C1 segment of cervical spinal cord (tissue), 14 donors: ENCODE measurements around the gene SRC.

Experiments
- DNase-seq, 14 donors: peaks; one replicate each; lab custom pipeline; 2025; lab: John Stamatoyannopoulos, UW

The SRC gene

GRCh38 chr20:37394543-37395409 is 48.8 kb downstream of the SRC start:
- DNase-seq: no peak

GRCh38 chr20:37395410-37395797 is 49.5 kb downstream of the SRC start:
- DNase-seq: no peak

- DNase-seq: no peak
Observed at GRCh38 chr20:37395921-37396415, 50.0 kb downstream of the SRC start.

- no peak for DNase-seq
Observed at GRCh38 chr20:37396416-37397075, 50.6 kb downstream of the SRC start.

GRCh38 chr20:37397076-37397953 is 51.4 kb downstream of the SRC start:
- no peak for DNase-seq

DNA sequence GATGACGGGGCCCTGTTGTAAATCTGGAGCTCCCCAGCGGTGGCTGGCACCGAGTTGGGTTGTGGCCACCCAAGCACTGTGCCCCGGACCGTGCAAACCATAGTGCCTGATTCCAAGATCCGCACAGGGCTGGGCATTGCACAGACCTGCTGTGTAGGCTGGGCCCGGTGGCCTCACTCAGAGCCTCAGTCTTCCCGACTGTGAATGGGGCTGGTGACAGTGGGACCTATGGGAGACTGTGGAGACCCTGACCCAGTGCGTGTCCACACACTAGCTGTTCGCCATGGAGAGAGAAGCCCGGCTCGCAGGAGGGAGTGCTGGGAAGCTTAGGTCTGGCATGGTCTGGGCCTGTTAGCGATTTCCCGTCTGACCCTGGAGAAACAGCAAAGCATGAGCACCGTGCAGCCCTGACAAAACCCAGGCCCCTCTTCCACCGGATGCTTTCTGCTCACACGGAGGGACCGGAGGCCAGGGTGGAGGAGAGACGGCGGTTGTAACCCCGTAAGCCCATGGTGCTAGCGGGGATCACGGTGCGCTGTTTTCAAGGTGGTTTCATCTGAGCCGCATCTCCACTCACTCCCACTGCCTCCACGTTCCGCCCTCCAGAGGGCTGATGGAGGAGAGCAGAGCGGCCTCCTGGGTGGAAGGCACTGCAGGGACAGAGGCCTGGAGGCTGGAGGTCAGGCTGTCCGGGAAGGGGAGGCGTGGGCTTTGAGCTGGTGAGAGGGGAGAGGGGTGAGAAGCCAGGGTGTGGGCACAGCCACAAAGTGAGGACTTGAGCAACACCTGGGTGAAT is 52.2 kb downstream of the SRC start:
- DNase-seq: no peak

DNA sequence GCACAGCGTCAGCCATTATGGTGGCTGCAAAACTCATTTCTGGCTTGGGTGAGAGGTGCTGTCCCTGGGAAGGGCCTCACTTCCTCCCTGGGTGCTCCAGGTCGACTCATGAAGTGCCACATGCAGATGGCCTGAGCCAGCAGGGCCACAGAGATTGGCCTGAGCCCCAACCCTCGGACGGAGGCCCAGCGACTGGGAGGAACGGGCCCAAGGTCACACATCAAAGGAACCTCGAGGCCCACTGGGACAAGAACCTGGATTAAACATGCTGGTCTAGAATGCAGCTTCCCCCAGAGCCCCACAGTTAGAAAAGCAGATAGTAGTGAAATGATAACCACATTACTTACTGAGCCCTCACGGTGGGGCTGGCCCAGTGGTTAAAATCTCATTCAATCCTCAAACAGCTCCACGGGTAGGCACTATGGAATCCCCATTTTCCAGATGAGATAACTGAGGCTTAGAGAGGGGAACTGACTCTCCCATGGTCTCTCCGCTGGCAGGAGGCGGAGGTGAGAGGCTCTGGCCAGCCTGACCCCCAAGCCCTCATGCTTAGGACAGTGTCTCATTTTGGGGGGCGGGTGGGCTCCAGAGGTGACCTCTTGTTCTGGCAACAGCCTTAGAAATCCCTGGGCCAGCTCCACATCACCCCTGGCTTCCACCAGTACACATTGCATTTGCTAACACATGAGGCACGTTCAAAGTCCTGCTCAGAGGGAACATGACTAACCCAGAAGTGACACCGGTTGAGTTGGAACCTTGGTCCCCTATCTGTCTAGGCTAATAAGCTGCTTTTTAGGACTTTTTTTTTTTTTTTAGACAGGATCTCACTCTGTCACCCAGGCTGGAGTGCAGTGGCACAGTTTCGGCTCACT is 53.0 kb downstream of the SRC start:
- no peak for DNase-seq

DNA sequence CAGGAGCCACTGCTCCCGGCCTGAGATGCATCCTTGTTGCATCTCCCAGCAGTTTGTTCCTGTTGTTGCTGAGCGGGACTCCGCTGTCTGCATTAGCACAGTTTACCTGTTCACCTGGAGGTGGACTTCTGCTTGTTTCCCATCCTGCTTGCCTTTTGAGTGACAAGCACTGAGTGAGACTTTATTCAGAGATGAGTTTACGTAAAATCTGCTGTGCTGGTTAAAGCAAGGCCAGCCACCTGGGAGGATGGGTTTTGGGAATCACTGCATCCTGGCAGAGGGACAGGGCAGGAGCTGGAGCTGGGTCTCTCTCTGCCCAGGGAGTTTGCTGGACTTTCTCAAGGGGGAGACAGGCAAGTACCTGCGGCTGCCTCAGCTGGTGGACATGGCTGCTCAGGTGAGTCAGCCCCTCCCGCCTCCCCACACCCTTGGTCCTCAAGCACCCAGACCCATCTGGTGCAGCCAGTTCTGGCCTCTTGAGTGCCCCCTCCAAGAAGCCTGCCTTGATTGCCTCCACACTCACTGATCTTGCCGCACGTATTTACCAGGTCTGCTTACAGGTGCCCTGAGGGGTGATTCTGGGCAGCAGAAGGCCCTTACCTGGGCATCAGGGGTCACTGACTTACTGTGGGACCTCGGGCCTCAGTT is 55.5 kb downstream of the SRC start:
- DNase-seq: no peak

DNA sequence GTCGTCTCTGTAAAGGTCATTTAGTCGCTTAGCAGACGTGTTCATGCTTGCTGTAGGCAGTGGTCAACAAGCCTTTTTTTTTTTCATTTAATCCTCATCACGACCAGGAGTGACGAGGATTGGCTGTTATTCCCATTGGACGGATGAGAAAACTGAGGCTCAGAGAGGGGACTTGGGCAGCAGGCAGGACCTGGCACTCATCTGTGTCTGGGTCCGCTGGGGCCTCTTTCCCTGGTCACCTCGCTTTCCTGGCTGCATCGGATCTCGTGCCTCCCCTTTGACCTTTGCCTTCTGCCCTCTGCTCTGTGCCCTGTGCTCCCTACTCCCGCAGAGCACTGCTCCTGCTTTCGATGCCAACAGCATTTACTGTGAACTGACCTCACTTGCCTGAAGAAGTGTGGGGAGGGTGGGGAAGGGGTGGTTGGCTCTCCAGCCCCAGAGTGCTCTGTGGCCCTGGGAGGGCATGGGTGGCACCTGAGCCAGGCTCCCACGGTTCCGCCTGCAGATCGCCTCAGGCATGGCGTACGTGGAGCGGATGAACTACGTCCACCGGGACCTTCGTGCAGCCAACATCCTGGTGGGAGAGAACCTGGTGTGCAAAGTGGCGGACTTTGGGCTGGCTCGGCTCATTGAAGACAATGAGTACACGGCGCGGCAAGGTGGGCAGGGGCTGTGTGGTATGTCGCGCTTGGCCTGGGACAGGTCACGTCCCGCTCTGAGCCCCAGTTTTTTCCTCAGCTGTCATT is 56.2 kb downstream of the SRC start:
- no peak for DNase-seq

GRCh38 chr20:37403107-37404033 is 57.4 kb downstream of the SRC start:
- DNase-seq: no peak

GRCh38 chr20:37404461-37404890 is 58.5 kb downstream of the SRC start:
- DNase-seq: no peak

DNA sequence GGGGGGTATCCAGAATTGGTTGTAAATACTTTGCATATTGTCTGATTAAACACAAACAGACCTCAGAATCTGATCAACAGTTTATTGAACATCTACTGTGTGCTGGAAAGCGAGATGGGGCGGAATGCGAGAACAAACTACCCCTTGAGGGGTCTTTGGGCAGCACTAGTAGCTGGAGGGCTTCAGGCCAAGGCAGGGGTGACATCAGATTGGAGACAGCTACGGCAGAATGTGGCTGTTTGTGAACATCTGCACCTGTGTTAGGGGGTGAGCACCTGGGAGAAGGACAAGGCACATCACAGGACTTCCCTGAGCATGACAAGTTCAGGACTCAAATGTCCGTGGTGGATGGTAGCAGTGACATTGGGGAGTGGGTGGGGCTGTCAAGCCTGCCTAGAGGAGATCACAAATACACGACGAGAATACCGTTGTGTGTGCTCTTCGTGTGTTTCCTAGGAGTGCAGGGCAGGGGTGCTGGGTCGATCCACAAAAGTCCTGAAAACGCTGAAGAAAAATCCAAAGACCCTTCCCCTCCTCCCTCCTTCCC is 59.5 kb downstream of the SRC start:
- DNase-seq: no peak

- peak in 5 of 14 donors; percentile 1 to 54 (median 21) for DNase-seq
Observed at GRCh38 chr20:37406010-37406998, 60.4 kb downstream of the SRC start.

GRCh38 chr20:37407019-37407566 is 61.2 kb downstream of the SRC start:
- DNase-seq: no peak

GRCh38 chr20:37407573-37408002 is 61.6 kb downstream of the SRC start:
- DNase-seq: no peak
